HG02938 (cell line): Measurements from ENCODE around the gene LRP1B.

Source experiments
- ATAC-seq: cut with Tn5 transposase; IDR thresholded peaks from one replicate; pipeline ENCODE4 v1.9.1; 2021; ENCODE audit warnings: mild to moderate bottlenecking, moderate library complexity; ENCODE audit not compliant: unreplicated experiment

LRP1B gene

DNA sequence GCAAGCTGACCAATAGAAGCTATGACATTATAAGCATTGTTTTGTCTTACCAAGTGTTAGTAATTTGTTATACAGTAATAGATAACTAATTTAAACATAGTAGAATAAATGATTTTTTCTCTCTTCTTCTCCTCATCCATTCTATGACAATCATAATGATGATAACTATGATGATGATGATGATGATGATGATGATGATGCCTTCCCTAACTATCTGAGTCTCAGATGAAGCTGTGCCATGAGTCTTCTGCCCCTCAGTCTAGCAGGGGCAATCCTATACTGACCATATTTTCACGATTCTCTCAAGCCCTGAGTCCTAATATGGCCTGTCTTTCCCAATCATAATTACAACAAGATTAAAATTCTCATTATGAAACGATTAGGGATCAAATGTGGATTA lies 1369.0 kb downstream of the LRP1B start:
- no peak for ATAC-seq

DNA sequence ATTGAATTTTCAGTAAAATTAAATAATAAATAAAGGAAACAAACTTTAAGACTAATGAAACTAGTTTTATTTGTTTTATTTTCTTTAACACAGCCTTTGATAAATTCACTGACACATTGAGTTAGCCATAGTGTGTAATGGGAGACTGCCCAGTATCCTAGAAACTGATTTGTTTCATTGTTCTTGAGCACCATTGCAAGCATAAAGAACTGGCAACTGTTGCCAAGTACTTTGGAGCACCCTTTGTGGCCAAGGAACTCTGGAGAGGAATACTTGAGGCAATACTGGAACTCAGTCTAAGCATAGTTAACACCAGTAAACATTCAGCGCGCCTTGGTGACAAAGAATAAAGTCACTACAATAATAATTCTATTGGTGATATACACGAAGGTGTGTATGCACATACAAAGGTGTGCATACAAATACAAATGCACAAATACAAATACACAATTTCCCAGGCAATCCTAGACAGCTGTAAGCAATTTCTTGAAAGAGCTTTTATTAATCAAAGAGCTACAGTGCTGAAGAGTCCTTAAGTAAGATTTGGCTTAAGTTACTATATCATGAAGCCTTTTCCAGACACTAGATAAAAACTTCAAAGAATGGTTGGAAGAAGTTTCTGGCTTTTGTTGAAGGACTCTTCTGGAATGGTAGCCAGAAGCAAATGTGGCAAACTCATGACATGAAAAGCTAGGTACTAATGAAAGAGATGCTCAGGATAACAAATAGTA lies 1371.2 kb downstream of the LRP1B start:
- no peak for ATAC-seq

DNA sequence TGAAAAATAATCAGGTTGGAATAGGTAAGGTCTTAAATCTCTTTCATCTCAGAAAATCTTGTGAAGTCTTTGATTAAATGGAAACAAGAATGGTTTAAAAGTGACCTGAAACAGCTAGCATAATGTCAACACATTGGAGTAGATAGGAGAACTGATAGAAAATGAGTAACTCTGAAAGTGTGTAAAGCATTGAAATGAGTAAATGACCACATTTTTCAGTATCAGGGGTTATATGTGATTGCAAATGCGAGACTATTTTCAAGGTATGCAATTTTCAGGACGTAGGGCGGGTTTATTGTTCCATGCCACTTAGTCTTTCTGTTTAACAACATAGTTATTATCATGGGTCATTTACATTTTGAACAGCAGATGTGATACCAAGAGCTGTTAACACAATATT lies 1383.2 kb downstream of the LRP1B start:
- ATAC-seq = peak; percentile 82

DNA sequence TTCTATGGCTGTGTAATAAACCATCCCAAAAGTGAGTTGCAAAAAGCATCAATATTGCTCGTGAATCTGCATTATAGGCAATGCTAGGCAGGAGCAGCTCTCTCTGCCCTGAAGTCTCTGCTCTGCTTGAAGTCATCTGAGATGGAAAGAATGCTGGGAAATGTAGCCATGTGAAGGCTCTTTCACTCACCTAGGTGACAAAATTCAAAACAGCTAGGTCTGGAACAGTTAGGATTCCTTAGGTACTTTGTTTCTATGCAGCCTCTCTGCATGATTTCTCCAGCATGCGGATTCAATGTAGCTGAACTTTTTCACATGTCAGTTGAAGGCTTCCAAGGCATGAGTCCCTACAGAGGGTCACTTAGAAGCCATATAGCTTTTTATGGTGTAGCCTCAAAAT lies 1383.7 kb downstream of the LRP1B start:
- no peak for ATAC-seq

DNA sequence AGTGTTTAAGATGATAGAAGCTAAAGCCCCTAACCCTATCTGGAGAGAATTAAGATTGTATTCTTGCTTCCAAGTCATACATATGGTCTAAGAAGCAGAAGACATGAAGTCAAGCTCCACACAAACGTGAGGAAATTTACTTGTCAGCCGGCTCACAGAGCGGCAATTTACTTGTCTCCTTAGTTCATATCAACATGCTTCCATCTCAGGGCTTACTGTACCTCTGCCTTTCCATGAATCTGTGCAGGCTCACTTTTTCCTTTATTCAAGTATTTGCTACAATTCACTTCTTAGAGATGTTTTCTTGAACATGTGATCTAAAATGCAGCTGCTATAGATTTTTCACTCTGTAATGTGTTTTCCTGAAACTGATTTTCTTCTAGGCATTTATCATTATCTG lies 1386.4 kb downstream of the LRP1B start:
- ATAC-seq = no peak

DNA sequence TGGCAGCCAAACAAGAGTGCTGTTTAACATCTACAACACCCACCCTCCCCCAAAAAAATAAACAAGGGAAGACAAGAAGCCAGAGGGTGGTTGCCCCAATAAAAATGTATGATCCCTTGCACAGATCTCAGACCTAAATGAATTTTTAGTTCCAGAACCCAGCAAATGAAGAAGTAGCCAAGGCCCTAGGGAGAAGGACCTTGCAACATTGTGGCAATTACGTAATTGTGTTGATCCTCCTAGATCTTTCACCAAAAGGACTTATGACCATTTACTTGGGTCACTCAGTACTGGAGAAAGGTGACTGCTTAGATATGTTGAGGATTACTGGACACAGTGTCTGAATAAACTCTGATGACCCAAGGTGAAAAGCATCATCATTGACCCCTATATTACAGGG lies 1393.8 kb downstream of the LRP1B start:
- ATAC-seq = no peak

DNA sequence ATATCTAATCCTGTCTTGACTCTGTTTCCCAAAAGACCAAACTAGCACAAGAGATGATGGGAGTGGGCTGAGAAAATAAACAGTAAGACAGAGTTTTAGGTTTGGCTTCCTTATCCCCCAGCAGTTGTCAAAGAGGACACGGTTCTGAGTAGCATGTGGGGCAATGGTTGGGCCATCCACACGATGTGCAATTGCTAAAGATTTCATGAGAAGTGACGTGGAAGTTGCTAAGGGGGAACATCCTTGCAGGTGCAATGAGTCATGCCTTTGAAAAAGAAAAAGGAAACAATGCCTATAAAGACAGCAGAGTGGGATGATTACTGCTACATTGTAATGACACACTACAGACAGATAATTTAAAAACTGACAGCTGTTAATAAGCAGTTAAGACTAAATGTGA lies 1395.8 kb downstream of the LRP1B start:
- no peak for ATAC-seq

DNA sequence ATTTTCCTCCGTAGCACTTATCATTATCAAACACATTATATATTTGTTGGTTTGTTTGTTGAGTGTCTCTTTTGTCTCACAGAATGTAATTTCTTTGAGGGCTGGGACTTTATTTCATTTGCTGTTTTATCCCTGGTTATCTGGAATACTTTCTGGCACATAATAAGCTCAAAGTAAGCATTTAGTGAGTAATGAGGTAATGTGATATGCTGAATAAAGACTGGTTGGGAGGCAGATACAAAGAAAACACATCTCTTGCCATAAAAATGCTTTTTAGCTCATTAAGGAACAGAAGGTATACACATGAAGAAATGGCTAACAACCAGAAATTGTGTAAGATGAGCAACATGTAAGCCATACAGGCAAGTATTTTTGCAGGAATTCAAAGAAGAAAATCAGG lies 1411.8 kb downstream of the LRP1B start:
- no peak for ATAC-seq

DNA sequence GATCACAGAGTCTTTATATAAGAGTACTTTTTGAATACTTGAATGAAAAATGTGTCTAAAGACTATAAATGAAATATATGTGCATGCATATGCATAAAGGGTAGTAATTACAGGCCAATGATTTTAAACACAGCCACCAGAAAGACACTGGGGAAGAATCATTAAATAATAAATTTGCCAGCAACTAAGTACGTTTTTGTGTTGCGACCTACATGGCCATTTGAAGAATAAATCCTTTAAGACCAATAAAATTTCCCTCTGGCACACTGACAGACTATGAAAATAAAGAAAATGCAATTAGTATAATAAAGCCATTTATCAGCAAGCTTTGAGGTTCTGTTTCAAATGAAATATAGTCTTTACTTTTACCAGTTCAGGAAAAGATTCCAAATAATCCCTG lies 1413.3 kb downstream of the LRP1B start:
- no peak for ATAC-seq

DNA sequence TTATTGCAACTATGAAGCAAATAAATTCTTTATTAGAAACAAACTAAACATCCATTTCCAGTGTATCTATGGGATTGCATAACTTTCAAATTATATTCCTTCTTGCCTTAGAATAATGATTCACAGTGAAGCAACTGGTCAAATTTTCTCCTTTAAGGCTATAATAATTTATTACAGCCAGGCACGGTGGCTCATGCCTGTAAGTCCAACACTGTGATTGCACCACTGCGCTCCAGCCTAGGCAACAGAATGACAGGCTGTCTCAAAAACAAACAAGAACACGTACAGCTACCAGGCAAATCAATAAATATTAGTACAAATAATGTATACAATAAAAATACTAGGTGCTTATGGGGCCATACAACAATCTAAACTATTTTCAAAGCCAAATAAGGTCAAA lies 1416.2 kb downstream of the LRP1B start:
- ATAC-seq = no peak

DNA sequence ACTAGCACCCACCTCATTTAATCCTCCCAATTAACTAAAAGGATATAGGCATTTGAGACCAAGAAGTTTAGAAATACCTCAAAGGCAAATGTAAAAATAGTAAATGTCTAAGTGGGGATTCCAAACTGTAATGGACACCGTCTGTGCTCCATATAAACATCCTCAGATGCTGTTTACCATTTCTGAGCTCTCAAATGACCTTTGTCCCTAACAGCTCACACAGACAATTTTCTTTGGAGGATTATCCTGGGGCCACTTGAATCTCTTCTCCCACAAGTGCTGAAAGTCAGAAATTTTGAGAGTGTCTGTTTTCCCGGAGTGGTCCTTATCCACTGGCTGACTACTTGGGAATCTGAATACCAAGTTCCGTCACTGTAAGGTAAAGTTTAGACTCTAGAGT lies 1418.9 kb downstream of the LRP1B start:
- ATAC-seq = no peak

DNA sequence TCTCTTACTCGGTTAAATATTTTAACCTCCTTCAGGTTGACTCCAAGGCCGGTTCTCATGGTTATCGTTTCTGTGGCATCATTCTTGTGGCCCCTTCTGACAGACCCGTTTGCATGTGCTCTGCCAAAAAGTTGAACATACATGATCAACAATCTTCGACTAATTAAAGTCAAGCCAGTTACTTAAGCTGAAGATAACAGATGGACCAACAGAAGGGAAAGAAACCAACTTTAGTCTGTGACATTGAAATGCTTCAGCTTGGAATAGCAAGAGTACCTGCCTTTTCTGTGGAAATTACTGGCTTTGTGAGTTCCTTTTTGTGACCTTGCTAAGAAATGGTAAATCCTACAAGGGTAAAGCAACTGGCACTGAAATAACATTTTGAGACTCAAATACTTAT lies 1429.1 kb downstream of the LRP1B start:
- no peak for ATAC-seq

DNA sequence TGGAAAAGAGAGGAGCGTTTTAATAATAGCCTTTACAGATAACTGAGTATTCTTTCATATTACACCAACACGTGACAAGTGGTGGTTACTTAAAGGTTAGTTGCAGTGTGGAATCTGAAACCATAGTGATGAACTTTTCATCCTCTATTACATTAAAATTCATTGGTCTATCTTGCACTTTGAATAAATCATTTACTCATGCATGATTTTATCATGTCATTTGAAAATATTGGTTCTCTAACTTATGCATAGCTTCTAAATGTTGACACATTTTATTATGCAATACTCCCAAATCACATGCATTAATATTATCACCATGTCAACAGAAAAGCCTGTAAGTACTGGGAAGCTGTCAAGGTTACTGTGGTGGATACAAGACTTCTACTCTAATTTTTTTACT lies 1432.2 kb downstream of the LRP1B start:
- no peak for ATAC-seq

DNA sequence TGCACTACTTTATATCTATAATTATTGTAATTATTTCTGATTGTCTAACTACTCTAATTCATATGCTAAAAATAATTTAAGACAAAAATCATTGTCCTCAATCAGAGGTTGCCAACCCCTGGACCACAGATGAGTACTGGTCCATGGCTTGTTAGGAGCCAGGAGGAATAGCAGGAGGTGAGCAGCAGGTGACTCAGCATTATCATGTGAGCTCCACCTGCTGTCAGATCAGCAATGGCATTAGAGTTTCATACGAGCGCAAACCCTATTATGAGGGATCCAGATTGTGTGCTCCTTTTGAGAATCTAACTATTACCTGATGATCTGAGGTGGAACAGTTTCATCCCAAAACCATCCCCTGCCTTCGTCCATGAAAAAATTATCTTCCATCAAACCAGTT lies 1434.4 kb downstream of the LRP1B start:
- no peak for ATAC-seq

DNA sequence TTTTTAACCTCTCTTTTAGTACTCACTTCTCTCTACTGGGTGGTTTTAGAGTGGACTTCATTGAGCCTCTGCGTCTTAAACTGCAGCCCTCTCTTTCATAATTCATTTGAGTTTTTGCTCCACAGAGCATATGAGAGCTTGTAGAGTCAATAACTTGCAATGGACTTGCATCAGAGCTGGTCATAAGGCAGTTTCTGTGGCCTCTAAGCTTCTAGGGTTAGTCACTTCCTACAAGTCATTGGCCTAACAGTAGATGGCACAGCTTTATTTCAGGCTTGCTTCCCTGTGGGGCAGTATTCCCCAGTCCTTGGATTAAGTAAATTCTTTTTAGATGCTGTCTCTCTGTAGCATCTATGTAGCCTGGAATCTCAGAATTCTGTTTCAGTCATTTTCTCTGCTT lies 1435.7 kb downstream of the LRP1B start:
- no peak for ATAC-seq

DNA sequence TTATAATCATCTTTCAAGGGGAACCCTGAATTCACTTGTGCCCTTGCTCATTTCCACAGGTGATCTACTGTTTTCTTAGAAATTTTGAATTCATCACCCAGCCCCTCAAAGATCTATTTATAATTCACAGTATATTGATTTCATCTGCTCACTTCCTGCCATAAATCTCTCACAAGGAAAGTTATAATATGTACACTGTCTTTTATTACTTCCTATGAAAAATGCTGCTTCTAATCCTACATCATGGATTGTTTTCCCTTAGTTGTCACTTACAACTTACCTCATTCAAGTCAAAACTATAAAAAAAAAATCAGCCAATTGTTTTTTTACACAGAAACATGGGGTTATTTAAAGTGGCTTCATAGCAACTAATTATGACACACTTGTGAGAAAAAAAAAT lies 1443.0 kb downstream of the LRP1B start:
- no peak for ATAC-seq

DNA sequence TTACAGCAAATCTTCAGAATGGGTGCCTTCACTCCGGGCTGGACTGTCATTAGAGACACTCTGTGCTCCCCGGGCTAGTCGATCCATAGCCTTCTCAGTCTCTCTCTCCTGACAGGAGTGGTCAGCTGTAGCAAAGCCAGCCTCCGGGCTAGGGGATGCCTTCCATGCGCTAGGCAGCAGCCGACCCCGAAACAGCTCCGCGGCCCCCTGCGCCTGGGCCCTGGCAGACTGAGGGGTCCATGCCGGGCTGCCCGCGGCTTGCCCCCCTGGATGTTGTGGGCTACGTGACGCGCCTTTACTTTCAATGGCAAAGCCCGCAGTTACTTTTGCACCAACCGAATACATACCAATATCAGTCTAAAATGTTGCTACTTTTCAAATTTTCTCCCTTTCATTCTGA lies 1447.2 kb downstream of the LRP1B start:
- ATAC-seq = no peak

DNA sequence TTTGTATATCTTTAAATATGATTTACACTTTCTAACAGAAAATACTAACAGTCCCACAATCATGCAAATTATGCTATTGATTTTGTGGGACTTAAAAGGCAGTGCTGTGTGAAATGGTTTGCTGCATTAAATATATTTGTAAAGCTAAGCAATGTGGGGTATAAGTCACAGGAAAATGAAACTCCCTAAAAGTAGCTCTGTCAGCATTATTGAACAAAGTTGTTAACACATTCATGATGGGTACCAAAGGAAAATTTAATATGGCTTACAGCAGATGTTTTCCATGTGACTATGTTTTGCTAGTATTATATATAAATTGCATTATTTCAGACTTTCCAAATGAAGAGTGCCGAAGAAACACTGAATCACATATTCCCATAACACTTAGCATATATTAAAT lies 1450.0 kb downstream of the LRP1B start:
- ATAC-seq = no peak

DNA sequence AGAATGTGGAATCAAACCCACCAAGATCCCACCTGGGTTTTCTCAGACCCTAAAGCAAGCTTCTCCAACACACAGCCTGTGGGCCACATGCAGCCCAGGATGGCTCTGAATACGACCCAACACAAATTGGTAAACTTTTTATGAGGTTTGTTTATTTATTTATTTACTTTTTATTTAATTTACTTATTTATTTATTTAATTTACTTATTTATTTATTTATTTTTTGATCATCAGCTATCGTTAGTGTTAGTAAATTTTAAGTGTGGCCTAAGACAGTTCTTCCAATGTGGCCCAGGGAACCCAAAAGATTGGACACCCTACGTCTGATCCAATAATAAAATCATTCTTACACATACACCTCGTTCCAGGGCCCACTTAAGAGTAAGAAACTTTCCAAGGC lies 1451.1 kb downstream of the LRP1B start:
- no peak for ATAC-seq

DNA sequence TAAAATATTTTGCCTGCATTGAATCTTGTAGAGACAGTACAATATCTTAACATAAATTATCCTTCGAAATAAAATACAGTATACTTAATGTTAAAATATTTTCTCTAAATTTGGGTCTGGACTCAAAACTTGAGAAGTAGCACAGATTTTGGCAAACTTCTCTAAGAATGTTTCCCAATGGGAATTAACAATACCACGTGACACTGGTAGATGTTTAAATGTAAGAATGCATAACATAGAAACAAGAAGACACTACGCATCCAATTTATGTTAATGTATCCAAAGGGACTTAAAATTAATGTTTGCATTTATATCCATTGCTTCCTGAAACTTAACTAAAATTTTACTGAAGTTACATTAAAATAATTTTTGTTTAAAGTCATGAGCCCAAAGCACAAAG lies 1460.9 kb downstream of the LRP1B start:
- no peak for ATAC-seq

DNA sequence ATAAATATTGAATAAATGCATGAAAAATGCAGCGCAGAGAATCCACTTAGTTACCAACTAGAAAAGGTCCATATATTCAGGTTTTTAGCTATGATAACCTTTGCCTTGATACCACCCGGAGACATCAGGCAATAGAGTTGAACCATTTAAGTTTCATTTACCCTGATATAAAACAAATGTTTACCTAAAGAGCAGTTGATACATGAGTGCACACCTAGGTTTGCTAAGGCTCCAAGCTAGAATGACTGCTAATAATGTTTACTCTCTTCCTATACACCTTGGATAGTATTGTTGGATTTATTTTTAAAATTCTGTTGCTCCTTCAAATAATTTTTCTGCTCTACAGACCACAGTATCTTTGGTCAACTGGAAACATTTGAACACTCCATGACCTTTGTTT lies 1463.6 kb downstream of the LRP1B start:
- no peak for ATAC-seq

DNA sequence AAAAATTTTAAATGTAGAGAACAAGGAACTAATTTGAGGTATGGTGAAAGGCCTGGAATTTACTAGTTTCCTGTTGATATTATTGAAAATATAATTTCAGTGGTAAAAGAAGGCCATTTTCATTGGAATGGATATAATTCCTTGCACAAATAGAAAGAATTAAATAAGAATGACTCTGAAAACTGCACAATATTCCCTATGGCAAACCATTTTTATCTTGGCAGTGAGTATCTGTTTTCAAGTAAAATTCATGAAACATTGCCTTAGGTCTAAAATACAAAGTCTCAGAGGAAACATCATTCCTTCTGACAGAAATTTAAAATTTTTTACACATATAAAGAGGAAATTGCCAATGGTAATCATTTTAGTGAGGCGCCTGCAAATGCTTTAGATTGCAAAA lies 1468.3 kb downstream of the LRP1B start:
- ATAC-seq = no peak
